Hematopoietic multipotent progenitor cell treated with erythropoietin and hydrocortisone succinate and interleukin-3 and kit ligand, for 17 days (in vitro differentiated cells): Measurements from ENCODE around the gene IGFBP5.

Source experiments
- DNase-seq: peaks from one replicate; pipeline ENCODE4 v3.0.0-alpha.2; 2015; ENCODE audit warnings: low spot score

IGFBP5 gene

DNA sequence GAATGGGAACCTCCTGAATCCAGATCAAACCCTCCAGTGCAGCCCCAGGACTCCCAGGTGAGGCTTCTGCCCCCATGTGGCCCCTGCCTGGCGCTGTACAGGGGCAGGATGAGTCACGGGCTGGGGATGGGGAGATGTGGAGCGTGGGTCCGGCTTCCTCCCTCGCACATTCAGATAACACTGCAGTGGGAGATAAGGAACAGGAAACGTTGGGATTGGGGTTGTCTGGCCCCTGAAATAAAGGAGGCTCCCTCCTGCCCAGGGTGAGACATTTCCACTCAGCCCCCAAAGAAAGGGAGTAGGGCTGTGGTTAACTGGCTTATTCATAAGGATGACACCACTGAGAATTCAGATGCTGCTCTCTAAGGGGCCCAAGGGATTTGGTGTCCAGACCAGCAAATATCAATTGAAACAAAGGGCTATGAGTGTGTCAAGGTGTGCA lies 30.7 kb downstream of the IGFBP5 start:
- DNase-seq: no peak

GRCh38 chr2:216663846-216664245 lies 31.5 kb downstream of the IGFBP5 start:
- DNase-seq: no peak

DNA sequence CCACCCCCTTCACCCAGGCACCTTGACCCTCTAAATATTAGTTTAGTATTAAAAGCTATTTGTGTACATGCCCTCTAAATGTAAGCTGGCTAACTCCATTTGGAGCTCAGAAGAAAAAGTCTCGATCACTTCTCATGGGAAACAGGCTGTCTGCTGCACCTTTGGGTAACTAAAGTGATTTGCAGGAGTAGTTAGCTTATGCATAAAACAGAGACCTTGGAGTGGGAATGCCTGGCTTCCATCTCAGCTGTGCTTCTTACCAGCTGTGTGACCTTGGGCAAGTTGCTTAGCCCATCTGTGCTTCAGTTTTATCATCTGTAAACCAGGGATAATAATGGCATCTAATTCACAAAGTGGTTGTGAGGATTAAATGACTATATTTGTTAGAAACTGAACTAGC lies 32.2 kb downstream of the IGFBP5 start:
- no peak for DNase-seq

GRCh38 chr2:216661639-216662375 lies 33.5 kb downstream of the IGFBP5 start:
- no peak for DNase-seq

- DNase-seq: no peak
These were observed 34.3 kb downstream of the IGFBP5 start for GRCh38 chr2:216661051-216661450.

DNA sequence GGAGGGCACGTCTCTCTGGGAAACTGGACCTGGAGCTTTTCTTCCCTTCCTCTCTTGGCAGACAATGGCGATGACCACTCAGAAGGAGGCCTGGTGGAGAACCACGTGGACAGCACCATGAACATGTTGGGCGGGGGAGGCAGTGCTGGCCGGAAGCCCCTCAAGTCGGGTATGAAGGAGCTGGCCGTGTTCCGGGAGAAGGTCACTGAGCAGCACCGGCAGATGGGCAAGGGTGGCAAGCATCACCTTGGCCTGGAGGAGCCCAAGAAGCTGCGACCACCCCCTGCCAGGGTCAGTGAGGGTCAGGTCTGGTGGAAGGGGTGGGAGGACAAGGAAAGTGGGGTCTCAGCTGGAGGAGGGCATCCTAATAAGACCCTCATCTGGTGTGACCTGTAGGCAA lies 34.9 kb downstream of the IGFBP5 start:
- DNase-seq: no peak

DNA sequence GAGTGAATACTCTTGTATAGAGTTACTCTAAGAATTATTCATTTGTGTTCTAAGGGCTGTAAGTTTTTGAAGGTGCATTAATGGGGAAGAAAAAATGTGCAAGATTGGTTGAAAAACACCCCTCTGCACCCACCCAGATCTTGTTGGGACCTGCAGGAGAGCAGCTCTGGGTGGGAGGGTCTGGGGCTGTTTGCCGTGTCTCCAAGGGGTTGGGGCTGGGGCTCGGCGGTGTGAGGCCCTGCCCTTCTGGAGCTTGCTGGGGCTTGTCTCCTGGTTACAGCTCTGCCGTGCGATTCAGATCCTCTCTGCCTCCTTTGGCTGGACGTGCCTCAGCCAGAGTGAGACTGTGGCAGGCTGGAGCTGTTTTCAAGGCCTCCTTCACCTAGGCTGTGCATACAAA lies 36.1 kb downstream of the IGFBP5 start:
- no peak for DNase-seq

- DNase-seq: no peak
These were observed 36.6 kb downstream of the IGFBP5 start for GRCh38 chr2:216658757-216659156.

DNA sequence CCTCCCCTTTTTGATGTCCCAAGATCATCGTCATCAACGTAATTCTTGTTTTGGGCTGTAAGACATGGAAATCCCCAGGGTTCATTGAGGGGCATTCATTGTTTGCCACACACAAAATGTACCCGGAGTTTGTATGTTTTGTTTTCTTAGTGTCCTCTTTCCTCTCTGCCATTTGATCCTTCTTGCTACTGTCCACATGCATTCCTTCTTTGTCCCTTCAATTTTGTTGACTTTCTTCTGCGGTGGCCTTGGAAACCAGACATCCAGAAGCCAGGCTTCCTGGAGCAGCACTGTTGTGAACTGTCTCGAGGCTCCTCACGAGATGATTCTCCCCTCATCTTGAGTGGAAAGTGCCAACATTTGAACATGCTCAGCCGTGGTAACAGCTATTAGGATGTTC lies 37.4 kb downstream of the IGFBP5 start:
- DNase-seq: no peak

- no peak for DNase-seq
These were observed 38.1 kb downstream of the IGFBP5 start for GRCh38 chr2:216657086-216657855.

DNA sequence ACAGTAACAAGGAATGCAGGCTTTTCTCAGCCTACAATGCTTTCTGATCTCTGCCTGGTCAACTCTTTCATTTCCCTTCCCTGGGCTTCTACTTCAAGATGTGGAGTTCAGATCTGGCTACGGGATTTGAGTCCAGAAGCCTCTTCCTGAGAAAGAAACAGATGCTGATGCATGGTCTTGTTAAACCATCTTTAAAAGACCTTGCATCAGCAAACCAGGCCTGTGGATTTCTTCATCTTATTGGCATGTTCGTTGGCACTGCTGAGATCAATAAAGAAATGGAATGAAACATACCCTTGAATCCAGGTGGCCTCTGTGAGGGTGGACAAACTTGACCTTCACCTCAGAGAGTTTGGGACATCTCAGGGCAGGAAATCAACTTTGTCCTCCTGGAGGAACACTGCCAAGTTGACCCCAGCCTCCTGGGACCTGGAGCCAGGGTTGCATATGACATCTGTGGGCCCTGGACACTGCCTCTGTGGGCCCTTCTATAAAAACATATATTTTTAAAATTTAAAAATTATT lies 40.8 kb downstream of the IGFBP5 start:
- DNase-seq: no peak

GRCh38 chr2:216653931-216654365 lies 41.4 kb downstream of the IGFBP5 start:
- no peak for DNase-seq

- no peak for DNase-seq
These were observed 42.1 kb downstream of the IGFBP5 start for GRCh38 chr2:216653093-216653799.

DNA sequence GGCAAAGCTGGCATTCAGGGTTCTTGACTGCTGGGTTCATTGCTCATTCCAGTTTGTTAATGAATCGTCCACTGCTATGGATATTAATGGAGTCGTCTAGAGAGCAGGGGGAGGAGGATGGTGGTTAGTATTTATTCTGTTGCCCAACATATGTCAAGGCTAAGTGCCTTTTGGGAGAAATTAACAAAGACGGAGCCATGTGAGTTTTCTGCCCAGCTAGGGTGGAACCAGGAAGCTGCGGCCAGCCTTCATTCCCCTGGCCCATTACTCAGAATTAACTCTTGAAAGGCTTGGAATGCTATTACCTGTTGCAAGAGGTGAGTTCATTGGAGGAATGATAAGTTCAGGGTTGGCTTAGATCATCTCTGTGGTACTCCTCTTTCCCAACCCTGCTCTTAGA lies 42.8 kb downstream of the IGFBP5 start:
- no peak for DNase-seq

DNA sequence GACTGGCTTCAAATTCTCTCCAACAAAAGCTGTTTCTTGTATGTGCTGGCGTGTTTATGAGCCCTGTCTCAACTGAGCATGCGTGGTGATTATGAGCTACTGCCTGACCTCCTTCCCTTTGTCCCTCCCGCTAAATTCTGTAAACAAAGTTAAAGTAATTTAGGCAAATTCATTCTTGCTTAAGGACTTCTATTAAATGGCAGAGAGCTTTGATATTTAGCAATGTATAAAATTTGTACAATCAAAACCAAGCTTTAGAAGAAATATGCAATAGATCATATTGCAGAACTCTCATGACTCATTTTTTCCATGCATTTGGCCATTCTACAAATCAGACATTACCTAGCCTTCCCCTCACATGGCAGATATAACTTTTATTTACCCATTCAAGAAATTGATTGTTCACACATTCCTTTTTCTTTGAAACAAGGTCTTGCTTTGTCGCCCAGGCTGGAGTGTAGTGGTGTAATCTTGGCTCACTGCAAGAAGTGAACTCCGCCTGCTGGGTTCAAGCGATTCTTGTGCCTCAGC lies 43.9 kb downstream of the IGFBP5 start:
- no peak for DNase-seq

DNA sequence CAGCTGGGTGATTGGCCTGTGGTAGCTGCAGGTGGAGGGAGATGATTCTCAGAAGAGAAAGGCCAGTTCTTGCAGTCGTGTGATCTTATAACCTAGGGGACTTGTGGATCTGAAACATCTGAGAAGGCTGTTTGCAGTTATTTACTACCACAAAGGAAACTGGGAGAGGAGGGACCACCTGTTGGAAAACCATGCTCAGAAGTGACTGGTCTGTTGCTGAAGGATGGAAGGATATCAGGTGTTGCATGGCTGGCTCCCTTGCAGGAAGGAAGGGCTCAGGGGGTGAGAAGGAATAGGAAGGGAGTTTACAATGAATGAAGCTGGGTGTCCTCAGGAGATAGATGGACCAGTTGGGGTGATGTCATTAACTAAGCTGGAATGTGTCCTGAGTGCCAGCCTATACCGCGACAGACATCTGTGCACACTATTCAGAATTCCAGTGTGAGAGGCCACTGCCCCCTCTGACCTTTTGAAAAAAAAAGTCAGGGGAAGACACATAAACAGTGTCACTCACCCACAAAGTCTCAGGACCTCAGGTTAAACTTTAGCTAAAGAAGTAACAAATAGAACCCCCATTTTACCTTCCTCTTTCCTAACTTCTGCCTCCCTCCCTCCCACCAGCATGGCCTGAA lies 44.6 kb downstream of the IGFBP5 start:
- DNase-seq: no peak

GRCh38 chr2:216649574-216649973 lies 45.8 kb downstream of the IGFBP5 start:
- no peak for DNase-seq

- no peak for DNase-seq
These were observed 47.2 kb downstream of the IGFBP5 start for GRCh38 chr2:216648105-216648504.

DNA sequence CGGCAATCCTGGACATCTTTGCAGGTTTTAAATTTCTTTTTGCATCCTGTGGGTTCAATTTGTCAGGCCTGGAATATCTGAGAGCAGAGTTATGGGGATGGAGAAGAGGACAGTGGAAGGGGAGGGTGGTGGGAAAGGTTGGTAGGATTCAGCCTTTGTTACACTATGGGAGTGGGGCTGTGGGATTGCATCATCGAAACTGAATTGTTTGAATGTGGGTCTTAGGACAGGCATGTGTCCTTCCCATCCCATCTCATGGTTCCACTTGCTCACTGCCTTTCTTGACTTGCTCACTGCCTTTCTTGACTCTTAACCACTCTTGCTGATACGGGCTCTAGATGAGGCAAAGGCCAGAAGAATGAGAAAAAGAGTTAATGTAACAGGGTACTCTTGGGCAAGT lies 49.2 kb downstream of the IGFBP5 start:
- DNase-seq: no peak

GRCh38 chr2:216645636-216645950 lies 49.8 kb downstream of the IGFBP5 start:
- DNase-seq: no peak

GRCh38 chr2:216644842-216645635 lies 50.3 kb downstream of the IGFBP5 start:
- no peak for DNase-seq
